GM11168 (cell line): ENCODE data around the gene ISL1.

Source experiments
- in situ Hi-C: fragments of 300-500 bp; cut with MboI; formaldehyde crosslinking; loops from one replicate; pipeline ENCODE4 v1.12.0; 2022; ENCODE audit warnings: low sequenced_read_pairs; ENCODE audit not compliant: unreplicated experiment

Gene ISL1

DNA sequence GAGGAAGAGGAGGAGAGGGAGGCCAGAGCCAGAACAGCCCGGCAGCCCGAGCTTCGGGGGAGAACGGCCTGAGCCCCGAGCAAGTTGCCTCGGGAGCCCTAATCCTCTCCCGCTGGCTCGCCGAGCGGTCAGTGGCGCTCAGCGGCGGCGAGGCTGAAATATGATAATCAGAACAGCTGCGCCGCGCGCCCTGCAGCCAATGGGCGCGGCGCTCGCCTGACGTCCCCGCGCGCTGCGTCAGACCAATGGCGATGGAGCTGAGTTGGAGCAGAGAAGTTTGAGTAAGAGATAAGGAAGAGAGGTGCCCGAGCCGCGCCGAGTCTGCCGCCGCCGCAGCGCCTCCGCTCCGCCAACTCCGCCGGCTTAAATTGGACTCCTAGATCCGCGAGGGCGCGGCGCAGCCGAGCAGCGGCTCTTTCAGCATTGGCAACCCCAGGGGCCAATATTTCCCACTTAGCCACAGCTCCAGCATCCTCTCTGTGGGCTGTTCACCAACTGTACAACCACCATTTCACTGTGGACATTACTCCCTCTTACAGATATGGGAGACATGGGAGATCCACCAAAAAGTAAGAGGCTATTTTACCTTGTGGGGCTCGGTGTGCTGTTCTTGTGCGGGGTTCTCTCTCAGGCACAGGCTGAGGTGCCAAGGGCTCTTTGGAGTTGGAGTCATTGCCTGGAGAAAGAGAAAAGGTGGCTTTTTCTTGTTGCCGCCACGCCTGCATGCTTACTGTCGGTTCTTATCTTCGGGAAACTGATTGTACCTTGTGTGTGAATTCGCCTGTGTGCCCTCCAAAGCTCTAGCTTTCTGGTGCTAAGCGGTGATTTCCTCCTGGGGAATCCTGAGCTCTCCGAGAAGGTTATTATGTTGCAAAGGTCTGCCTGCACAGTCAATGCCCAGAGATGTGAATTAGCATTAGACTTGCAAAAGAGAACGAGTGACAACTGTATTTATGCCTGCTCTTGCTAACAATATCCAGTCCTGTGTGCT is at the start of gene ISL1:
ISL1 (plus strand) TSS at position 318 of the 991 bp plus-strand sequence; CDS start at position 542, 224 bp downstream.
- in situ Hi-C loops, result loop anchor here (25.0 kb wide), 1 partner anchor 421 kb away; no protein-coding TSS in a partner anchor

GRCh38 chr5:51336878-51337277 is 46.4 kb upstream of the ISL1 start:
- in situ Hi-C loops, result no loop called here

DNA sequence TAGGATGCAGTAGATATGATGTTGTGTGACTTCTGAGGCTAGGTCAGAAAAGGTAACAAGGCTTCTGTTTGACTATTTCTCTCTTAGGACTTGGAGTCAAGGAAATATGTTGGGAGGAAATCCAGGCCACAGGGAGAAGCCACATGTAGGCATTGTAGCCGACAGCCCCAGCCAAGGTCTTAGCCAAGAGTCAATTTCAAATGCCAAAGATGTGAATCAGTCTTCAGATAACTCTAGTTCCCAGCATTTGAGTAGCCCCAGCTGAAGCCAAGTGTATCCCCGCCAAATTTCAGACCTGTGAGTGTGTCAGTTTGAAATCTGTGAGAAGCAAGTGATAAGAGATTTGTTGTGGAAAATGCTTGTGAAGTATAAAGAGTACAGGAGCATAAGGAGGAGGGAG is 38.1 kb upstream of the ISL1 start:
- in situ Hi-C loops, result no loop called here

DNA sequence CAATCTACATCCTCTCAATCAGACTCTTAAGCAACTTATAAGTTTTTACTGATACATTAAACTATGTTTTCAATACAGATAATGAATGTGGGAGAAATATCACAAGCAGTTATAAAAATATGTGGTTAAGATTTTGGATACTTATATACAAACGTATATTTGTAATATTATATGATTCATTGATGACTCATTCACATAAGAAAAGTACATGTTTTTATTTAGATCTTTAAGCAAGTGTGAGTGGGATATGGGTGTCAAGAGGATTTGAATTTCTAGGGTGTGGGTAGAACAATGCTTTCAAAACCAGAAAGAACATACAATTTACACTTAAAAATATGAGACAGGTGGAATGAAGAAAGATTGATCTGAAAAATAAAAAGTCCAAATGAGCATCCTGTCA is 36.1 kb upstream of the ISL1 start:
- in situ Hi-C loops, result no loop called here

- in situ Hi-C loops, result no loop called here
Measured at GRCh38 chr5:51347704-51348103, 35.5 kb upstream of the ISL1 start.

DNA sequence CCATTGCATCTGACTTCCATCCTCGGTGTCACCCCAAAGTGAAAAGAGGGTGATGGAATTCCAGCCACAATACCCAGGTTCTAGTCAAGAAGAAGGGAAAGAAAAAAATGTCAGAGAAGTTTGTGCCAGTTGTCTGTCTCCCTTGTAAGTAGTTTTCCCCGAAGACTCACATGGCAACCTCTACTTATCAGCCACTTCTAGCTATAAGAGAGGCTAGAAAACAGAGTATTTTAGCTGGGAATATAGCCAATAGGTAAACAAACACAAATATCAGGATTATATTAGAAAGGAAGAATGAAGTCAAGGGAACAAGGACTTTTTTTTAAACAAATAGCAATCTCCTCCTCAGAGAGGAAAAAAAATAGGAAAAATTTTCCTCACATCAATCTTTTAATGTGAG is 12.2 kb upstream of the ISL1 start:
- in situ Hi-C loops, result no loop called here

DNA sequence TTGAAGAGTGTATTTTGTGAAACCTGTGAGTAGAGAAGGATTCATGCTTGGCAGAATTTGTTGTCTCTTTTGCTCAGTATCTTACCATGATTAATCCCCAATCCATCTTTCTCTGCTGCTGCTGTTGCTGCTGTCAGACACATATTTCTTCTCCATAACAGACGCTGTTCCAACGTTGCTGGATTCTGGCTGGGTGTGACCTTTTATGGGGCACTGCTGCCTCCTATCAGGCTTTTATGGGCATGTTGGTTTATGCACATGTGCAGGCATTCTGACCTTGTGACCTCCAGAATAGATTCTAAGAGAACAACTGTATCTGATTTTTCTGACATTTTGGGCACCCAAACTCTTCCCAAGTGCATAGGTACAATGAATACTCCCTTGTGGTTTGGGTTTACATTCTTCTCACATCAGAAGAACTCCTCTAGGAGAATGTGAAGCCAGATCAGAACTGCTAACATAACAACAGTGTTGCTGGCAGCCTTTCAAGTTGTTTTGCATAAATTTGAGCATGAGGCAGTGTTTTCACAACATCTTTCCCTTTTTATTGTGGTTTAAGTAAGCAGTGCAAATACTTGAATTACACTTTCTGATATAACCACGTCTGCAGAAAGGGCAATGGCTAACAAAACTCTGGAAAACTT is 9.2 kb upstream of the ISL1 start:
- in situ Hi-C loops, result no loop called here

- in situ Hi-C loops, result loop anchor here (25.0 kb wide), 1 partner anchor 413 kb away; no protein-coding TSS in a partner anchor
Measured at GRCh38 chr5:51375084-51375483, 8.2 kb upstream of the ISL1 start.

DNA sequence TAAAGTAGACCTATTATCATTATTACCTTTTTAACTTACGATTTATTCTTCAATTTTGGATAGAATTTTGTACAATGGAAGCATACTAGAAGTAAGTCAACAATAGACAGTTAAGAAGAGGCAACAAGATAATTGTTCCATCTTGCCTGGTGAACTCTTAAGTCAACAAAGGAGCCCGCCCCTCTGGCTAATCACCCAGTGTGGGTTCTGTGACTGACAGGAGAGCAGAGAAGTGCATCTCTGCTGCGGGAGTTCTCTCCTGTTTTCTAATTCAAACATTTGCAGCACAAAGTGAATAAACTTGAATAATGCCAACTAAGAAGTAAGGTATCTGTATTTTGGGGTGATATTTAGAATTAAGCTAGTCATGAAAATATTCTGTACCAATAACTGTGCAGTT is 6.7 kb upstream of the ISL1 start:
- in situ Hi-C loops, result loop anchor here (25.0 kb wide), 1 partner anchor 414 kb away; no protein-coding TSS in a partner anchor

- in situ Hi-C loops, result loop anchor here (25.0 kb wide), 1 partner anchor 415 kb away; no protein-coding TSS in a partner anchor
Measured at GRCh38 chr5:51377151-51378060, 5.8 kb upstream of the ISL1 start.

GRCh38 chr5:51378061-51378409 is 5.2 kb upstream of the ISL1 start:
- in situ Hi-C loops, result loop anchor here (25.0 kb wide), 1 partner anchor 416 kb away; no protein-coding TSS in a partner anchor

DNA sequence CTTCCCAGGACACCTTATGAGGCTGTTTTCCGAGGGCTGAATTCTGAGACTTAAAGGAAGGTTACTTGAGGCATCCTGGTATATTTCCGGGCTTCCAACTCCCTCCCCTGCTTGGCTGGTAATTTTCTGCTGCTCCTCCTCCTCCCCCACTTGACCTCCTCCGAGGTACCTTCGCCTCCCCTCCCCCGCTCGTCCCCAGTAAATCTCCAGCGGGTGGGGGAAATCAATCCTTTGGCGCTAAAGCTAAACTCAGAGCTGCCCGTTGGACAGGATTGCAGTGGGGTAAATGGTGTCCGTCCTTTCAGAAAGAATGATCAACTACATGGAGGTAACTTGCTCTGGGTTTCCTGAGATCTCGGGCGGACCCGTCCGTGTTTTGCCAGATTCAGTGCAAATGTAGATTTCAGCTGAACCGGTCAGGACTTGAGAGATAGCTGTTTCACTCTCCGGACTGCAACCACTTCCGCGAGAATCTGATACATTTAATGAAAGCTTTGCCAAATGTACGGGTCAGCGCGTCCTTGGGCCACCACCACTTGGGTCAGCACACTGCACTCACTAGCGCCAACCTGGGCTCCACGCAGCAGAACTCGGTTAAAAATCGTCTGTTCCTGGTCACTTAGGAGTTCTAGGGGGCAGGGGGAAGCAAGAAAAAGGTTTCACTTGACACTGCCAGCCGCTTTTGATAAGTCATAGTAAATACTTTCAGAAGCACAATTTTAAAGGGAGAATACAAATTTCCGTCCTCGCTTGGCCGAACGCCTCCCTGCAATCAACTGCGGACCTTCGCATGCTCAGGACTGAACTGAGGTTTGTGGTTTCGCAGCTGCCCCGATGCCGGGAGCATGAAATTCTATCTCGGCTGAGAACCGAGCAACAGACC is 4.6 kb upstream of the ISL1 start:
- in situ Hi-C loops, result loop anchor here (25.0 kb wide), 1 partner anchor 416 kb away; no protein-coding TSS in a partner anchor

DNA sequence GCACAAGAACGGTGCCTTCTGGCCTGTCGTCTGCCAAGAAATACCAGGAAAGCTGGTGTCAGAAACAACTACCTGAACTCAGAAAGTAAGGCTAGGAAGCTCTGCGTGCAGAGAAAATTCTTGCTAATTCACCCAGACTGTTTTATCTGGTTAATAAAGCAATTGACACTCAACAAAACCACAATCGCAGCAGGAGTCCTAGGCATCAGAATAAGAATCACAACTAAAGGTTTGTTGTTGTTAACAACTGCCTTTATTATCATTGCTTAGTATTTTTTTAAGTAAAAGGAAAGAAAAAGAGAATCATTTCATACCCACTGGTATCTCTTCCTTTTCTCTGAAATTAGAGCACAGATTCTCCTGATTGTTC is 3.9 kb upstream of the ISL1 start:
- in situ Hi-C loops, result loop anchor here (25.0 kb wide), 1 partner anchor 417 kb away; no protein-coding TSS in a partner anchor

DNA sequence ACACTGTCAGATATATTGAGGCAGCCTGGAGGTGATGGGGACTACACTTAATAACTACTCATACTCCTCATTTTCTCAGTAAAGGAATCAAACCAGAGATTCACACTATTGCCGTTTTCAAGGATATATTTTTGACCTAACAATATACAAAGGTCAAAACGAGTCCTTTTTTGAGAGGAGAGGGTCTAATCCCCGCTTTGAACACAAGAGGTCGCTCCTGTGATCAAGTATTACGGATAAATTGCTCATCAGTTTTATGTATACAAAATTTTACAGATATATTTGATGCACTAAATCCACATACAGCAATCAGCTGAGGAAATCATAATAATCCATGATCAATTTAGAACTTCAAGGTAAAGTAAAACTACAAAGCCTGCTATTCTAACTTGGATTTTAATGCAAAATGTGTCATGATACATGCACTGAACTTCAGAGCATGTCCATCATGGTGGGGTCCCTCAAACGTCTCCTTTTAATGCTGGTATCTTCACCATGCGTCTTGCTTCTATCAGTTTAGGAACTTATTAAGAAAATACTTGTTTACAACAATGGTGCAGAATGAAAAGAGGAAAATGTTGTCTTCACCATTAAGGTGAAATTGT is 2.5 kb upstream of the ISL1 start:
- in situ Hi-C loops, result loop anchor here (25.0 kb wide), 1 partner anchor 418 kb away; no protein-coding TSS in a partner anchor

DNA sequence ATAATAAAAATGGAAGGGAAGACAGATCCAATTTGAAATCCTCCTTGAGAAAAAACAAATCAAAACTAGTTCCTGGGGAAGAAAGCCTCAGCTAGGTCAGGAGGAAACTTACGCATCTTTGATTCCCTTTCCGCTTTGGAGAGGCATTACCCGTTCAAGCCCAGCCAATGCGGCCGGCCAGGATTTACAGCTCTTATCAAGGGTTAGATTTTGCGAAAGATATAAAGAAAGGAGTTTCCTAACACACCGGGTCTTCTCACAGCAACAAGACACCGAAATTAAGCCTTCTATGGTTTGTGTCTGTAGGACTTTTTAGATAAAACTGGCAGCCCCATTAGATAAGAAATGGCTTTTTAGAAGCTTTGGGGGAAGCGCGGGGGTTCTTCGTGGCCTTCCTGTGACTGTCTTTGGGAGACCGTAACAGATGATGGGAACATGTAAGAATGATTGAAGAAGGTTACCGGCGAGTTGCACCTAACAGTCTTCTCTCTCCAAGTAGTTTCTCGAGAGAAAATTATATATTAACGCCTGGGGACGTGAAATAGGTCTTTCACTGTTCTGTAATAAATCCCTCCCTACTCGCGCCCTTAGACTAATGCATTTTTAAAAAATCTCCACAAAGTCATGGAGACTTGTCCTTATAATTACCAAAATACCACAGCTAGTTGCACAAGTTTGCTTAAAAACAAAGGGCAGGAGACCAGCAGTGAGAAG is 1.3 kb upstream of the ISL1 start:
- in situ Hi-C loops, result loop anchor here (25.0 kb wide), 1 partner anchor 420 kb away; no protein-coding TSS in a partner anchor

DNA sequence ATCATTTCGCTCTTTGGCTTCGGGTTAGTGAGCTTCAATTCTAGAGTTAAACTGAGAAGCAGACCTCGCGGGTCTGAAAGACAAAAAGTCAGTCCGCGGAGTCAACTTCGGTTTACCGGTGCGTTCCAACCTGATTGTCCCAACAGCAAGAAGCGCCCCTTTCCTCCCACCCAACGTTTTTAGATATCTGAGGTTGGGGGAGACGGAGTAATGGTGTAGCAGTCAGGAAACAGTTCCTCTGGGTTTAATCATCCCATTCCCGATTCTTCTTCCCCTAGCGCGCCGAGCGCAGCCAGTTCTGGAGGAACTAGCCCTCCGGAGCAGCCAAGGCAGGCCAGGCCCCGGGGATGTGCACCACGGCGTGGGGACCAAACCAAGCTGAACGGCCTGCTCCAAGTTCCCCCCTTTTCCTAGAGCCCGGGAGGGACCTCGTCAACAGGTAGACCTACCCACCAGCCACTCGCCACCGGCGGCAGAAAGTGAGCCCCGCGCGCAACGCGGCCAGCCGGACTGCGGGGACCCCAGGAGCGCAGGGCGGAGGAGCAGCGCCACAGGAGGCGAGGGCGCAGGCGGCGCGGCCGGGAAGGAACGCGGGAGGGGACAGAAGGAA is 622 bp upstream of the ISL1 start:
- in situ Hi-C loops, result loop anchor here (25.0 kb wide), 1 partner anchor 420 kb away; no protein-coding TSS in a partner anchor

DNA sequence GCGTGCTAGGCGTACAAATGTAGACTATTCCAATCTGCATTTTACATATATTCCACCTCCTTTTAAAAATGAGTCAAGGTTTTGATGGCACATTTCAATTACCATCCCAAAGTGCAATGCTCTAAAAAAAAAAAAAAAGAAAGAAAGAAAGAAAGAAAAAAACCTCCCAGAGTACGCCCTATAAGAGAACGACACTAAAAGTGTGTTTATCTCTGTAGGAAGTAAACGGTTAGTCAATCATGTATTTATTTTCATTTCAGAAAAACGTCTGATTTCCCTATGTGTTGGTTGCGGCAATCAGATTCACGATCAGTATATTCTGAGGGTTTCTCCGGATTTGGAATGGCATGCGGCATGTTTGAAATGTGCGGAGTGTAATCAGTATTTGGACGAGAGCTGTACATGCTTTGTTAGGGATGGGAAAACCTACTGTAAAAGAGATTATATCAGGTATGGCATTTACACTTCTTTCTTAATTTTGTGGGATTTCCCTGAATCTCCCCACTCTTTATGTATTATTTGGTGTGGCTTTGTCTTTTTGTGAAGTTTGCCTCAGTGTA is 1.1 kb downstream of the ISL1 start:
- in situ Hi-C loops, result loop anchor here (25.0 kb wide), 1 partner anchor 422 kb away; no protein-coding TSS in a partner anchor
